NCI-H2107 treated with DMSO at 0.1 percent for 48 hours (cell line): ENCODE results near the gene EFNA5.

Experiments used
- DNase-seq: peaks from one replicate; lab custom pipeline; 2025; ENCODE audit not compliant: unreplicated experiment; lab: John Stamatoyannopoulos, UW

Gene EFNA5

DNA sequence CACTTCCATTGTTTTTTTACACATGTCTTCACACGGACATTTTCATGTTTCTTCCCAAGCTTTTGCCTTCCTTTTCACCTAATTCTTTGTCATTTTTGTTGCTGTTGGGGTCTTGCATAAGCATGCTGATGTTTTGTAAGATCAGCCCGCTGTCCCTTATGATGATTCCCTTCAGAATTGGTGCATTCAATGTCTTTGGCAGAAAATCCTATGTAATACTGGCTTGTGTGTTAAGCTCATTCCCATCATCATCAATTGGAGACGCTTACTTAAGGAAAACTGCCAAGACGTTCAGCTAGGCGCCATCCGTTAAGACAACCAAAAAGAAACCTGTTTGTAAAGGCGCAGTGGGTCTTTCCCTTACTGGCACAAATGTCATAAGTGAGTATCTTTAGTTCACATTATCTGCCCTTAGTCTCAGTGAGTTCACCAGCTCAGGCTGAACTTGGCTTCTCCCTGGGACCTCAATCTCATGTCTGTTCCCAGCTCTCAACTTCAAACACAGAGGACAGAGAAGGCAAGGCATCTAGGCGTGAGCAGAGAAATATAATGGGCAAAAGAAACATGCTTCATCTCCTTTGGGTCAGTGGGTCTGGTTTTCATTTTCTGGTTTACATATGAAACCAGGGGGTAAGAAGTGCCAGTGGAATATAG is 97.9 kb downstream of the EFNA5 start:
- DNase-seq, result no peak

DNA sequence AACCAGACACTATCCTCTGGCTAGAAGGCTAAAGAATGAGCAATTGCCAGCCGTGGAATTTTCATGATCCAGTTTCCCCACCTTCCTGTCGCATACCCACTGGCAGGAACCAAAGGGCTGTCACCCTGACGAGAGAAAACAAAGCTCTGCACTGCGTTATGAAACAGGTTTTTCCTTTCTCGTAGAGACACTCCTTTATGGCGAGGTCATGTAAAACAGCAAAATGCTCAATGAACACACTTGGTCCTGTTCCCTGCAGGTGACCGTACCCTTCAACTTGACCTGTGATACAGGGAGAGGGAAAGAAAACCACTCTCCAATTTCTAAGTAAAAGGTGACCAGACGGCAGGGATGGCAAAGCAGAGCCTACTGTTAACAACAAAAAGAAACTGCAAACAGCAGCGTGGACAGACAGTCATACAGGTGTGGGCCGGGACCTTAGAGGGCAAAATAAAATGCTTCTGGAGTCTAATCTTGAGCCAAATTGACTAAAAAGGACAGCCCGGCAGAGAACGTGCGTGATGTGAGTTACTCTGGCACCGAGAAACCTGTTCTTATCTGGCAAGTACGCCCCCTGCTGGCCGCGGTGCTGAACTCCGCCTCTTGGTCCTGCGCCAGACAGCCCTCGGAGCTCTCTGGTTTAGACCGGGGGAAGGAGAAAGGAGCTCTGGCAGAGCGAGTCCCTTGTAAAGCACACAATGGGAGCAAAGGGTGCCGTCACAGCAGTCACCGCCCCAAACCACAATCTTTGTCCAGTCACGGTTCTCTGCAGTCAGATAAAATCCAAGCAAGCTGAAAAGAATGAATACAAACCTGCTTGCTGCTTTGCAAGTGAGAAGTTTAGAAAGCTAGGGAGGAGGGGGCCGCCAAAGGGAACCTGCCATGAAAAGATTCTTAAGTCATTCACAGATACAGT is 98.9 kb downstream of the EFNA5 start:
- peak; percentile 92 for DNase-seq

DNA sequence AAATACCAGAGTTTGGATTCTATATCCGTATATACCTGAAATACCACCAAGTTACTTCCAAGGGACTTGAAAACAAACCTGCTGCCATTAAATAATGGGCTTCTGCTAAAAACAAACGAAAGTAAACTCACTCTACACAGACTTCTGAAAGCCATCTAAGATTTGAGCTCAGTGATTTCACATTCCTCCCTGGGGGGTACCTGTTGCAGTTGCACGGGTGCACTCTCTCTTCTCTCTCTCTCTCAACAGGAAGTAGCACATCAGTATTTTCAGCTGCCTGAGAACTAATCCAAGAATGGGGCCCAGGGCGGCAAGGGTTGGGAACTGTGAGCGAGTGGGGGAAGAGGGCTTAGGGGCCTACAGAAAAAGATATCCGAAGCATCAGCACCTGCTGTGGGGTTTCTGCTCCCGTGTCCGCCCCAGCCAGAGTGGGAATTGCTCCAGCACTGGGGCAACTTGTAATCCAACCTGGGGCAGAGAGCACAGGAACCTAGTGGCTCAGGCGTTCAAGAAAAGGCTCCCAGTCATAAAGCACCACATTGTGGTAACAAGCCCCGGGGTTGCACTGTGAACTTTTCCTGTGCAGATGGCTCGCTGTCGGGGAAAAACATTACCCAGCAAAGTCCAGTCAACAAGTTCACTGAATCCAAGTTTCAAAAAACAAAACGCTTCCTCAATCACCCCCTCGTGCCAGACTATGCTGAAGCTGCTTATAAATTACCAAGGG is 99.8 kb downstream of the EFNA5 start:
- DNase-seq, result peak; percentile 60

DNA sequence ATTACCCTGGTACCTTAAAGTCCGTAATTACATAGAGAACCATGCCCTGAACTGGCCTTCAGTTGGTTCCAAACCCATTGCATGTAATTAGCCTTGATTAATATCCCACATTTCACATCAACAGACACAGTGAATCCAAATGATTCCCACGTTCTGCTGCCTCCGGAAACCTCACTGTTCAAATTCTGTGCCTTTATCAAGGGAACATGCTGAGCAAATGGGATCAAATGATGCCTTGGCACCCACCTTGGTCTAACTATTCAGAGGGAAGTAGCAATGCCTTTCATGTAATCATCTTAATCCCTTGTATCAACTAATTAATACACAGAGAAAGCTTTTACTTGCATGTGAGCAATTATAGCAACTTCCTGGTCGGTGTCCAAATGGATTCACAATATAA is 100.6 kb downstream of the EFNA5 start:
- DNase-seq, result no peak

DNA sequence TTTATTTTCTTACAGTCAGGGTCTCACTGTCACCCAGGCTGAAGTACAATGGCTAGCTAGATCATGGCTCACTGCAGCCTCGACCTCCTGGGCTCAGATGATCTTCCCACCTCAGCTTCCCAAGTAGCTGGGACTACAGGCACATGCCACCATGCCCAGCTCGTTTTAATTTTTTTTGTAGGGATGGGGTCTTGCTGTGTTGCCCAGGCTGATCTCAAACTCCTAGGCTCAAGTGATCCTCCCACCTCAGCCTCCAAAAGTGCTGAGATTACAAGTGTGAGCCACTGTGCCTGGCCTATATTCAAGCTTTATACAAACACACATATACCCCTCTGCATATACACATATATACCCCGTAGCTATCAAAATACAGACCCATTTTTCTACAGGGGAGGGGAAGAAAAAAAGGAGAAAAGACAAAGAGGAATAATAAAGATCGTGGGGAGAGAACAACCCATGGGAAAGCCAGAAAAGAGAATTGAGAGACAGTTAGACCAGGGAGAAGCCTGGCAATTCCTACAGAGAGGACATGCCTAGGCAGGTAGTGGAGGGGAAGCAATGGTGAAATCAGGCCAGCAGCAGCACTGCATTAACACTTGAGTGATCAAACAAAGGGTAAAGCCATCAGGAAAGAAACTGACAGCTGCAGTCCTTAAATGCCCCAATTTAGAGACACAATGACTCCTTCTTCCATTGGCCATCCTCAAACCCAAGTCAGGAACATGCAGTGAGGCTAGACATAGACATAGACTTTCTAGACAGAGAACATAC is 102.7 kb downstream of the EFNA5 start:
- peak; percentile 29 for DNase-seq

DNA sequence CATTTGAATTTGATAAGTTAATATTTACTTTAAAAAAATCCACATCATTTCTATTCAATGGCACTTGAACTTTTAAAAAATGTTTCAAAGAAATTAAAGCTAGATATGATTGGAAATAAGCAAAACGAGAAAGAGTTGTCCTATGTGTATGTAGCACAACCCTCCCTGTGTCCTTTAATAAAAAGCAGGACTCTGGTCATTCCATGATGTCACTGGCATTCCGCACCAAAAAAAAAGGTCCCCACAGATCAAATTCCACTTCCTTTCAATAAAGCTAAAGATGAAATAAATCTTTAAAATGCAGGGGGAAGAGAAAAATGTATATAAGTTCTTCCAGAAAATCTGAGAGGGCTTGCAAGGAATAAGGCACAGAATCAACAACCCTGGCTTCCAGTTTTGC is 103.8 kb downstream of the EFNA5 start:
- no peak for DNase-seq

DNA sequence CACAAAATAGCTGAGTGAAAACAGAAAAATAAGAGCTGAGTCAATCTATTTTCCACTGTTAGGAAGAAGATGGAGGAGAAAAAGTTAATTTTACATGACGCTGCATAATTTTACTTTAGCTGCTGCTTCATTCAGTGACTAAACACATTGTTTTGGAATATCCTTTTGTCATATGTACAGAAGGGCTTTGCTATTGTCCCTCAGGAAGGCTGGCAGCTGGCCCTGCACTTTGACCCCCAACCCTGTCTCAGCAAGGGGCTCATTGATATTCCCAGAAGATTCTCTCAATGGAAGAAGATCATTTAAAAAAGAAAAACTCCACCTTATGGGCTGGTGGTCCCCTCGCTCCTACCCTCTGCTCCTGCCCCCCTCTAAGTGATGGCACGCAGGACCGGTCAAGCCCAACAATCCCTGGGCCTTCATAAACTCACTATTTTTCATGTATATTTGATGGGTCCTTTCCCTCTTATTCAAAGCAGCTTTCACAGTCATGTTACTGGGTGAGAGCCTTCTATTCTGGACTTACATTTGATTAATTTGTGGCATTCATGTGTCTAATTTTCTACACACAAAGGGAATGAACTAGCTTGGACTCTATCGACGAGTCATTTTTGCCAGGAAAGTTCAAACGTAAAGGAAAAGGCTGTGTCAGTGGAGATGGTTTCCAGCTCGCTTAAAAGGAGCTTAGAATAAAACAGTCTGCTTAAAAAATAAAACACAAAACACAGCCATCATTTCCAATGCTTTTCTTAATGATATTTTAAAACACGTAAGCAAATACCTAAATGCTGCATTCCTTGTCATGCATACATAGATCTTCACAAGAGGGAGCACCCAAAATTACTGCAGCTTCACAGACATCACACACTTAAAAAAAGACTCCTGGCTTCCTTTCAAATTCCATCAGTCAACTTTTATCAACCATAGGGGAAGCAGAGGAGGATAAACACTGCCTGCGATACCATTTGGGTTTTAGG is 104.7 kb downstream of the EFNA5 start:
- DNase-seq, result no peak

DNA sequence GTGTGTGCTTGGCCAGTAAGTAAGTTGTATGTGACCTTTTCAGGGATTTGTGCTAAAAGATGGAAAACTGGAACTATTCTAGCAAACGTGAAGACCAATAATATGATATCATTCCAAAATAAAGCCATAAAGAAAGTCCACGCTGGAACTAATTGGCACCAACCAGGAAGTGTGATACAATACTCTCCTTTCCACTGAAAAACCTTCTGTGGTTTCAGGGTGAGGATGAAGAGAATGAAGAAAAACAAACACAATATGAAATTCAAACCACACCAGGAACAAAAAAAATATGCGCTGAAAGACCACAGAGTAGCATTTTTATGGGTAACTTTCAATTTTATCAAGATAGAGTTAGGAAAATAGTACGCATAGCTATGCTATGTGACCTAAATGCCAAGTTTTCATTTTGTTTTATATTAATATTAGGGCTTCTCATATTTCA is 105.8 kb downstream of the EFNA5 start:
- DNase-seq, result no peak

DNA sequence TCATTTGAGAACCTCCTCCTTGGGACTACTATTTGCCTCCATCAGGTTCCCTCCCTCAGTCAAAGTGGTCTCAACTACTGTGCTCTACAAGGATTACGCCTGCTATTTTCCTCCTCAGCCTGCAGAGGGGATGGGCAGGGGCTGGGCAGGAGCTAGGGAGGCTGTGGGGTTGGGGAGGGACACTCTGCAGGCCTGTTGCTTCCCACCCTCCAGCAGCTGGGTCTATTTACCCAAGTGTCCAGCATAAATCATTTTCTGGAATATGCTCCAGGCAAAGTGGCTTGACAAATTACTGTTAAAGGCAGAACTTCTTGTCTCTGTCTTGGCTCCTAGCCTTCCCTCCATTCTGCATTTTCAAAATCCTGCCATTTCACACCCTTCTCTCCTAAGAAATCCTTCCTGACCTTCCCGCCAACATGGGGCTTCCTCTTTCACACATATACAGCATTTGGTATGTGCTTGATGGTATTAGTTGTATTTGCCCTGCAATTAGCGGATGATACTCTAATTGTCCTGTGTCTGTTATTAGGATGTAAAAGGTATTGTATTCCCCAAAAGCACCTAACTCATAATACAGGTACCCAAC is 106.7 kb downstream of the EFNA5 start:
- no peak for DNase-seq

DNA sequence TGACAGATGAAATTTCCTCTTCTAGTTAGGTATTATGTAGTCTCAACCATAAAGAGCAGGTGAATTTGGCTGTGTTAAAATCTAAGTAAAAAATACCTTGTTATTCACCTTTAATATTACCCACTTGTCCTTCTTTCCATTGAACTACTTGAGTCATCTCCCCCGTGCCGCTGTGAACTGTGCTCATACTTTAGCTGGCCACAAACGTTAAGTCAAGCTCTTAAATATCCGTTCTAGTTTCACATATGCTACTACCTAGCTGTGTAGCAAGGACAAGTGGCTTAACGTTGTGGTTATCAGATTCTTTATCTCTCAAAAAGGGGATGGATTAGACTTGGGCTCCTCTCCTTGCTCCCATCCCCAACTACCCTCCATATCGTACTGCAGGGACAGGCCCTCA is 110.4 kb downstream of the EFNA5 start:
- no peak for DNase-seq

DNA sequence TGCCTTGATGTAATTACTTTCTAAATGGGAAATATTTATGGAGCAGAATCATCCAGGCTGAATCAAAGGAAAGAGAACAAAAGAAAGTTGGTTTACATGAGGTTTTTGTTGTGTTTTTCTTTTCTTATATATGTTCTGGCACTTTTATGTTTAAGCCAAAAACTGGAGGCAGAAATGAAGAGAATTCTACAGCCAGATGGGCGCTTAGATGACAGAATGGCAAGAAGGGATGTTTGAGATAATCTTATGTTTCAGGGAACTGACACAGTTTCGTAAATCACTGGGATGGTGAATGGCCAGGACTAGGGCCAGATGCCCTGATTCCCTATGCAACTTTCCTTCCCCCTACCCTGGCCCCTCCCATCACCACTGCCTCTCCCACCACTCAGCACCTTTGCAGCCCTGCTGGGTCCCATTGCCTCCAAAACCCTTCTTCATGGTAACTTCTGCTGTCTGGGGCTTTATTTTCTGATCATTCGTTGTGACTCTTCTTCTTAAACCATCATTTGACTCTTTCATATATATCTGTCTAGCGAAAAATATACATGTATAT is 111.8 kb downstream of the EFNA5 start:
- DNase-seq, result no peak

DNA sequence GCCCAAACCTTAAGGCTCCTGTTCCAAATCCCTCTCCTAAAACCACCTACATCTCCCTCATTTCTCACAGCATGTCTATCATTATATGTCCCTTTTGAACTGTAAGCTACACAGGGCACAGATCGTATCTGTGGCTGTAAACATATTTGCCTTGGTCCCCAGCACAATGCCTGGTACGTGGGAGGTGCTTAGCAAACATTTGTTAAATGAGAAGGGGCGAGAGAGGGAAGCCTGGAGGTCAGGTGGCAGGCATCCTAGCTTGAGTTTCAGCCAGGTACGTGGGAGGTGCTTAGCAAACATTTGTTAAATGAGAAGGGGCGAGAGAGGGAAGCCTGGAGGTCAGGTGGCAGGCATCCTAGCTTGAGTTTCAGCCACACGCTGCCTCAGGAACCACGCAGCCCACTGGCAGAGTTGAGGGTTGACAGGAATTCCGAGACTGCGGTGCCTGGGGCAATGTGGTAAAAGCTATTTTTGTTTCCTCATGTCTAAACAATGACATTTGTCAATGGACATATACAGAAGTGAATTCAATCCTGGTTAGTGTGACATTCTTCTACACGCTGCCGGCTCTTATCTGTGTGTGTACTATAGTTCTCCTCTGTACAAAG is 113.6 kb downstream of the EFNA5 start:
- peak; percentile 30 for DNase-seq

DNA sequence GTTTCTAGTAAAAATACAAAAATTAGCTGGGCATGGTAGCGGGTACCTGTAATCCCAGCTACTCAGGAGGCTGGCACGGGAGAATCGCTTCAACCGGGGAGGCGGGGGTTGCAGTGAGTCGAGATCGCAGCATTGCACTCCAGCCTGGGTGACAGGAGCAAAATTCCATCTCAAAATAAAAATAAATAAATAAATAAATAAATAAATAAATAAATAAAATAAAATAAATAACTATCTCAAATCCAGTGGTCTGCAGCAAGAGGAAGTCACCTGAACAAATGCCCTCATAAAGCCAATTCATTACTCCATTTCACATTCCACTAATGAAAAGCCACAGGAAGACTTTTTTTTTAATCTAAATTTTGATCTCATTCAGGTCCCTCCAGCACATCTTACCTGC is 114.2 kb downstream of the EFNA5 start:
- DNase-seq, result no peak

DNA sequence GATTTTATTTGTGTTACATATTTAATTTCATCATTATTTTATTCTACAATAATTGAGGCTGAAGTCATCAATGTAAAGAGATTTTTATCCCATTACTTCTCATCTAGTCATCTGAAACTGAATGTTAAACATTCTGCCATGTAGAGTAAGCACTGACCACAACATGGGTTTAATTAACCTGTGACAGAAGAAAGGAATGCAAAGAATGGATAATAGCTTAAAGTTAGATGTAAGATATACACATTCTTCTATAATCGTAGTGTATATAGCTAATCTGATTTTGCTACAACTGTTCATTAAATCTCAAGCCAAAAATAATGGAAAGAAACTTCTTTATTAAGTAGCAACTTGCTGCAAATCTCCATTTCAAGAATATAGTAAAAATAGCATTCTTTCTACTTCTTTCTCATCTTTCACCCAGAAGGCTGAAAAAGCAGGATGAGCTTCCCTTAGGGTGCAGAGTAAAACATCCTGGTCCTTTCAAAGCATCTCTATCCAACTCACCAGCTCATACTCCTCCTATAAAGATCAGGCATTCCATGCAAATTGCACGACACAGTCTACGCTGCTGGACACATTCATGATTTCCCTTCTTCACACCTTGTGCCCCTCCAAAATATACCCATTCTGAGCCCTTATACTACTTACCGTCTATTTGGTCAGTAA is 115.2 kb downstream of the EFNA5 start:
- no peak for DNase-seq

DNA sequence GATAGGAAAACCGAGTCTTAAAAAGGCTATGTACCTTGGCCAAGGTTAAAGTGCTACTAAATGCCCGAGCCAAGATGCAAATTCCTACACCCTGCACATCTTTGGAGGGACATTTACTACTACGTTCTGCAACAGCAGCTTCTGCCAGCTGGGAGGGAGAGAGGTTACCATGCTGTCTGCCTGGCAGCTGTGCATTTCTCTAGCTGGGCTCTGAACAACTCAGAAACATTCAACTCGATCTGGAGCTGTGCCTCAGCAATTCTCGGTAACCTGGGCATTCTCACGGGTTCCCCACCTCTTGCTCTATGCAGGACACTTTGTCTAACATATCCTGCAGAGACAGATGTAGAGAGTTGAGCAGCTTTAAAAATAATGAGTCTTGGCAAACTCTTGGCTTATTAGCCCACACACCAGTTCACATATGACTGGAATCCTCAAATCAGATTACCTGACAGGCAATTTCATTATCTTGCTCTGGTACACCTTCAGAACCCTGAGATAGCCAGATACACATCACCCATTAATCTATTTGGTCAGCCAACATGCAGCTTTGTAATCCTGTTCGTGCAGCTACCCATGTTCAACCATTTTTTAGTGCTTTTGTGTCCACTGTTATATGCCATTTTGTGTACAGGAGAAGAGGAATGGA is 115.8 kb downstream of the EFNA5 start:
- DNase-seq, result no peak

DNA sequence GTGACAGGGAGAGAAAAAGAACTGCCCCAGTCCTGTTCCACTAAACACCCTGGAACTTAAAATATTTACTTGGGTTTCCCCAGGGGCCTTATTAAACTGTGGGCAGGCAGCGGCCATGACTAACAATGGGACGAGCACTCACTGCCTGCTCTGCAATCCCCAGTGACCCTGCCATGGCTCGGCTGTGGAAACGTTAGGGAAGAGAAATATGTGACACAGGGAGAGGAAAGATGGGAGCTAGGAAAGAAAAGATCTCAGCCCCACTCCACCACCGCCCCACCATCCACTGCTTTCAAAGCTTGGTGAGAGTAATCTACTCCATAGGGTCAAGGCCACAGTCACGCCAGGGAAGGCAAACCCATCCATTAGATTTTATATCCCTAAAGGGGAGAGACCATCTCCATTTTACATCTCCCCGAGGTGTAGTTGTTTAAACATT is 117.6 kb downstream of the EFNA5 start:
- DNase-seq, result peak; percentile 19

DNA sequence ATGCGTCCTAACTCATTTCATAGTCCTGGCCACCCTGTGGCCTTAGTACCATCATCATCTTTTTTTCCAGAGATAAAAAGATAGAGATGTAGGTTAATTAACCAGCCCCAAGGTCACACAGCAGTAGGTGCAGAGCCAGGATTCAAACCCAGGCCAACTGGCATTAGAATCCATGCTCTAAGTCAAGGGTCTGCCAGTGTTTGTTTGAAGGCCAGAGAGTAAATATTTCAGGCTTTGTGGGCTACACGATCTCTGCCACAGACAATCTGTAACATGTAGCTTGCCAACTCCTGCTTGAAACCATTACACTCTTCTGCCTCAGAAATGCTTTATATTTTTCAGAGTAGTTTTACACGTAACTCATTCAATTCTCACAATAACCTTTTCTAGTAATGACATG is 119.6 kb downstream of the EFNA5 start:
- no peak for DNase-seq

DNA sequence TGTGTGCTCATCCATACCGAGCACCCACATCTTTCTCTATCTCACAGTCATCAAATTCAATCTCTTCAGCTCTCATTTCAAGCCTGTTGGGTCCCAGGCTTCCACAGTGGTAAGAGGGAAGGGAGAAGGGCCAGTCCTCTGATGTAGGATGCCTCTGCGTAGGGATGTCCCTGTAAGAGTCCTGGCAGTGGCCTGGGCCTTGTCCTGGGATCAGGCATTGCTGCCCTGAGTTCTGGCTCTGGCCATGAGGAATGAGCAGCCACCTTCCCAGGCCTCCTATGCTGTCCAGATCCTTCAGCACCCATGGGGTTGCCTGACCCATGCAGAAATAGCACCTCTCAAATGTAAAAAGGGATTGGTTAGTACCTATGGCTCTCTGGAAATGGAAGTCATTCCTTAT is 121.2 kb downstream of the EFNA5 start:
- no peak for DNase-seq
